D721Med (cell line): ENCODE results near the gene EID3.
"Not testable (repeated sequence)": the region's sequence is repeated elsewhere in the genome, so short reads cannot be mapped to it uniquely, and the experiment has no call there.

ENCODE experiments used
- DNase-seq: peaks from one replicate; pipeline ENCODE4 v3.0.0; 2011; ENCODE audit warnings: low spot score; ENCODE audit not compliant: insufficient read length
- FAIRE-seq: peaks from 2 replicates; lab custom pipeline; 2011; peaks lifted over from hg19 to GRCh38; lab: Jason Lieb, UNC
- CTCF ChIP-seq: IDR thresholded peaks from 2 replicates; pipeline ENCODE4 v1.5.1; 2012; ENCODE audit warnings: mild to moderate bottlenecking, control low read depth; ENCODE audit not compliant: insufficient read depth; ENCODE audit errors: missing control alignments

EID3 gene

GRCh38 chr12:104319918-104320626, 16.5 kb downstream of the EID3 start:
- no peak for FAIRE-seq
- no peak for TF ChIP-seq CTCF
- DNase-seq, result no peak

DNA sequence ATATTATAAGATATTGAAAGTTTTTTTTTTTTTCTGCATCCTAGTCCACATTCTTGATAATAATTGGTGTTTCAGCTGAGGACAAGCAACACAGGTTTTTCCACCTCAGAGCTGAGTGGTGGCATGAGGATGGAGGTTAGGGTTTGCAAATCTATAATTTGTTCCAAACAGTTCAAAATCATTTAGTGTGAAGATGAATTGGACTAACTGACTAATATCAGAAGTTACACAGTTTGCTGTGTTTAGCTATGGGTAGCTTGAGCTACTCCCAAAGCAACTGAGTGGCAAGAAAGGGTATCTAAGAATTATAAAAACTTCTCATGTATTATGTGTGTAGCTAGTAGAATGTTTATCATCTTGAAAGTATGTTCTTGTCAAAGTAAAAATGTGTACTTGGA, 17.1 kb downstream of the EID3 start:
- no peak for DNase-seq
- FAIRE-seq, result no peak
- TF ChIP-seq CTCF, result no peak

- FAIRE-seq (no peak), DNase-seq (no peak)
- no peak for TF ChIP-seq CTCF
Observed at GRCh38 chr12:104321949-104322348, 18.4 kb downstream of the EID3 start.

- not testable (repeated sequence) for FAIRE-seq, DNase-seq
Observed at GRCh38 chr12:104322533-104322932, 19.0 kb downstream of the EID3 start.

- DNase-seq, result no peak
- no peak for FAIRE-seq
- TF ChIP-seq CTCF, result no peak
Observed at GRCh38 chr12:104323899-104324298, 20.4 kb downstream of the EID3 start.

- not testable (repeated sequence) for DNase-seq, FAIRE-seq
Observed at GRCh38 chr12:104328278-104328677, 24.7 kb downstream of the EID3 start.

GRCh38 chr12:104328790-104329189, 25.3 kb downstream of the EID3 start:
- TF ChIP-seq CTCF, result no peak
- FAIRE-seq, result no peak
- no peak for DNase-seq

DNA sequence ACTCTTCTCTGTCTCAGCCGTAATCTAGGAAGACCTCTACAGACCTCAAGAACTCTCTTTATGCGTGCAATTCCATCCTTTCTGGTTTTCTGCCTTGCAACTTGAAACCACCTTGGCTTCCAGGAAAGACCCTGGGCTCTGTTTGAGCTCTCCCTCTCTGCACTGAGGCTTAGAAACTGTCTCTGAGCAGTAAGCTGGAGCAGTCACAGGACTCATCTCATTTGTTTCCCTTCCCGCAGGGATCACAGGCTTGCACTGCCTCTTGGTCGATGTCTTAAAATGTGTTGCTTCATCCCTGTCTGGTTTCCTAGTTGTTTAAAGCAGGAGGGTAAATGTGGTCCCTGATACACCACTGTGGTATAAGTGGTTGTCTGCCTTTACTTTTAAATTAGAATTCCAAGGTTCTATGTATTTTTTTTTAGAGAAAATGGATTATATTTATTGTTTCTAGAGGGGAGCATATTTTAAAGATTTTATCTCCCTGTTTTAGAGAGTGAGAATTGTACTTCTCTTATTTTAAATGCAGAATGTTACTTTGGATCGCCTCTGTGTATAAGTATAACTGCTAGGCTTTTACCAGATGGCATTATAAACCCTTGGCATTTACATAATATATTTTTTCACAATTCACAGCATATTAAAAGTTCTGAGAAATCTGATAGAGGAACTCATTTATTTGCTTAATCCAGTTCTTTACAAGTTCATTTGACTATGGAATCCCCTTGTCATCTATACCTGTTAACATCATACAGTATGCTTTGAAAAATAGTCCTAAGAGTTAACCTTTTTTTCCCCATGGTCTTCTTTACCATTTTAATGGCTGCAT, 26.4 kb downstream of the EID3 start:
- no peak for TF ChIP-seq CTCF
- no peak for DNase-seq
- no peak for FAIRE-seq
